HL-60 (cell line): ENCODE data around the gene MYH14.

ENCODE experiments used
- CTCF ChIP-seq: IDR thresholded peaks from one replicate; pipeline ENCODE4 v1.5.1; 2011; ENCODE audit warnings: low read length, control low read depth, inconsistent platforms; ENCODE audit not compliant: insufficient read depth
- POLR2AphosphoS5 ChIP-seq: IDR thresholded peaks from 2 replicates; pipeline ENCODE4 v1.6.1; 2012; ENCODE audit warnings: low read depth
- TF ChIP-seq, protein P1 (sequence below): IDR thresholded peaks from 2 replicates; pipeline ENCODE4 v1.6.1; 2012; ENCODE audit warnings: low read depth; ENCODE audit not compliant: insufficient replicate concordance

- TF ChIP-seq CTCF, result no peak
- TF ChIP-seq, protein P1, sequence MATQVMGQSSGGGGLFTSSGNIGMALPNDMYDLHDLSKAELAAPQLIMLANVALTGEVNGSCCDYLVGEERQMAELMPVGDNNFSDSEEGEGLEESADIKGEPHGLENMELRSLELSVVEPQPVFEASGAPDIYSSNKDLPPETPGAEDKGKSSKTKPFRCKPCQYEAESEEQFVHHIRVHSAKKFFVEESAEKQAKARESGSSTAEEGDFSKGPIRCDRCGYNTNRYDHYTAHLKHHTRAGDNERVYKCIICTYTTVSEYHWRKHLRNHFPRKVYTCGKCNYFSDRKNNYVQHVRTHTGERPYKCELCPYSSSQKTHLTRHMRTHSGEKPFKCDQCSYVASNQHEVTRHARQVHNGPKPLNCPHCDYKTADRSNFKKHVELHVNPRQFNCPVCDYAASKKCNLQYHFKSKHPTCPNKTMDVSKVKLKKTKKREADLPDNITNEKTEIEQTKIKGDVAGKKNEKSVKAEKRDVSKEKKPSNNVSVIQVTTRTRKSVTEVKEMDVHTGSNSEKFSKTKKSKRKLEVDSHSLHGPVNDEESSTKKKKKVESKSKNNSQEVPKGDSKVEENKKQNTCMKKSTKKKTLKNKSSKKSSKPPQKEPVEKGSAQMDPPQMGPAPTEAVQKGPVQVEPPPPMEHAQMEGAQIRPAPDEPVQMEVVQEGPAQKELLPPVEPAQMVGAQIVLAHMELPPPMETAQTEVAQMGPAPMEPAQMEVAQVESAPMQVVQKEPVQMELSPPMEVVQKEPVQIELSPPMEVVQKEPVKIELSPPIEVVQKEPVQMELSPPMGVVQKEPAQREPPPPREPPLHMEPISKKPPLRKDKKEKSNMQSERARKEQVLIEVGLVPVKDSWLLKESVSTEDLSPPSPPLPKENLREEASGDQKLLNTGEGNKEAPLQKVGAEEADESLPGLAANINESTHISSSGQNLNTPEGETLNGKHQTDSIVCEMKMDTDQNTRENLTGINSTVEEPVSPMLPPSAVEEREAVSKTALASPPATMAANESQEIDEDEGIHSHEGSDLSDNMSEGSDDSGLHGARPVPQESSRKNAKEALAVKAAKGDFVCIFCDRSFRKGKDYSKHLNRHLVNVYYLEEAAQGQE, result no peak
- no peak for TF ChIP-seq POLR2AphosphoS5
These were observed 129.0 kb downstream of the MYH14 start for GRCh38 chr19:50332244-50333038.
